Measurements from ENCODE around the gene RND1.
A peak's percentile ranks its signal among the peaks of the same experiment; 100 is the strongest.

The RND1 gene

DNA sequence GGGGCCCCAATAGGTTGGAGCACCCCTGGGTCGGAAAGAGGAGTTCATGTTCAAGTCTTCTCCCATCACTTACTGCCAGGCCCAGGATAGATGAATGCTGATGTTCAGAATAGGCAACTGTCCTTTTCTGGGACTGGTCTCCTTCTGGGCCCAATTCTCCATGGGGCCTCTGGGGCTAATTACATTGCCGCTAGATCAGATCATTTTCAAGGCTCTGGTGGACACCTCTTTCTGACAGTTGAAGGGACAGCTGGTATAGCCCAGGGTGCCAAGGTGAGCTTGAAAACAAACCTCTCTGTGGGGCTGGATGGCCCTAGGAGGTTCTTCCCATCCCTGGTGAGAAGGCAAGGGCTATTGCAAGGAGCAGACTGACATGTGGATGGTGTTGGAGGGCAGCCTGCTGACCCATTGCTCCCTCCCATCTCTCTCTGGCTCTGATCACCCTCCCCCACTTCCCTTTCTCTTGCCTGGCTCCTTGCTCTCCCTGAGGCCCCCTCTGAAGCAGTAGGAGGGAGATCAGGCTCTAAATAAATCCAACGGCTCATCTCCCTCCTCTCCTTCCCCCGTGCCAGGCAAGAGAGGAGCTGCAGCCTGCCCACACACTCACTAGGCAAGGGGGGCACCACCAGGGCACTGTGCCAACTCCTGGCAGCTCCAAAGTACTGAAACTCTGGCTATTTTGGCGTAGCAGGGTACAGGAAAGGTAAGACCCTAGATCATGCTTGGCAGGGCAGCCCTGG lies 45.5 kb downstream of the RND1 start:
- H3K4me3 ChIP-seq (replicated peaks; ENCODE audit: low read depth, low read length) = no peak overlapping the region

GRCh38 chr12:48818831-48819590 lies 46.7 kb downstream of the RND1 start:
- peaks cover 2% of the 10 kb centered on the region for H3K27me3 ChIP-seq (replicated peaks; ENCODE audit: control insufficient read depth, insufficient read depth, low read length)
- no peak for DNase-seq (ENCODE audit: extremely low read depth, insufficient read length)
- H3K36me3 ChIP-seq (ENCODE audit: control insufficient read depth, insufficient read depth, low read length) = no peaks in the 10 kb centered on the region

More for the DNA sequence above, 45.5 kb downstream of the RND1 start:
- TF ChIP-seq CTCF (IDR thresholded peaks at IDR 0.05; ENCODE audit: insufficient read depth, low read length, poor library complexity, severe bottlenecking) = no peak
- Histone ChIP-seq H3K27me3 (replicated peaks; ENCODE audit: control insufficient read depth, insufficient read depth, low read length) (peaks cover 2% of the 10 kb centered on the region), H3K36me3 (ENCODE audit: control insufficient read depth, insufficient read depth, low read length) (no peaks in the 10 kb centered on the region)
- no peak for DNase-seq (ENCODE audit: extremely low read depth, insufficient read length)

GRCh38 chr12:48817873-48818830 lies 47.5 kb downstream of the RND1 start, which contains the start of gene CACNB3:
Gene CACNB3 (plus strand): TSS chr12:48818496. CDS start chr12:48818930, 434 bp downstream.
- no peaks in the 10 kb centered on the region for H3K36me3 ChIP-seq (ENCODE audit: control insufficient read depth, insufficient read depth, low read length)
- peak; percentile 53 for DNase-seq (ENCODE audit: extremely low read depth, insufficient read length)
- no peak for TF ChIP-seq CTCF (IDR thresholded peaks at IDR 0.05; ENCODE audit: insufficient read depth, low read length, poor library complexity, severe bottlenecking)
- H3K4me3 ChIP-seq (replicated peaks; ENCODE audit: low read depth, low read length) = peak within 1 kb of the TSS; percentile 52
- H3K27me3 ChIP-seq (replicated peaks; ENCODE audit: control insufficient read depth, insufficient read depth, low read length) = peaks cover 2% of the 10 kb centered on the region

More at GRCh38 chr12:48818831-48819590, 46.7 kb downstream of the RND1 start:
- peak; percentile 29 for TF ChIP-seq CTCF (IDR thresholded peaks at IDR 0.05; ENCODE audit: insufficient read depth, low read length, poor library complexity, severe bottlenecking)
- peak overlapping the region; percentile 52 for H3K4me3 ChIP-seq (replicated peaks; ENCODE audit: low read depth, low read length)

DNA sequence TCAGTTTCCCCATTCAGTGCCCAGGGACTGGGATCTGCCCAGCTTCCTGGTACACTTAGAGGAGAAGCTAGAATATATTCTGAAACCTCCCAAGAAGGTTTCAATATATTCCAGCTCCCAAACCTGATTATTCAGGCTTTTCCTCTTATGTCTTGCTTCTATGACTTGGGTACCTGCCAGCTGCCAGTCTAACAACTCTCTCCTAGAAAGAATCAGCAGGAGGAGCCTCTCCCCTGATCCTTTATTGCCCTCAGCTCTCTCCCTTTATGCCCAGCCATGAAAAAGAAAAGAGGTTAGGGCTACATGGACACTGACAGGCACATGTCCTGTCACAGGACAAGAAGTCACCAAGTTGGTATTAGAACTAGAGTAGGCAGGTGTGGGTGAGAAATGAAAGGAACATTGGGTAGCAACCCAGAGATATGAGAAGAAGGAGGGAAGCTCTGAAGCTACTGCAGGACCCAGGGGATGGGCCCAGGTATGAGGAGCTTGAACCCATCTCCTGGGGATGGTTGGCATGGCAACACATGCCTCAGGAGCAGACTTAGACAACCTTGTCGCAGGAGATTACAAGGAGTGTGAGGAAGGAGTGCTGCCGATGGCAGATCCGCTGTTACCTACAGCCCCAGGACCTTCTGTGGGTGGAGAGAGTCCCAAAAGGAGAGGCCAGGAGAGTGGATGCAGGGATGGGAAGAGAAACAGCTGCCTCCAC lies 49.4 kb downstream of the RND1 start:
- Histone ChIP-seq H3K27me3 (replicated peaks; ENCODE audit: control insufficient read depth, insufficient read depth, low read length) (peaks cover 2% of the 10 kb centered on the region), H3K4me3 (replicated peaks; ENCODE audit: low read depth, low read length) (no peak overlapping the region; the same call in 1 of the 2 replicates), H3K36me3 (ENCODE audit: control insufficient read depth, insufficient read depth, low read length) (no peaks in the 10 kb centered on the region)
- no peak for DNase-seq (ENCODE audit: extremely low read depth, insufficient read length)
- no peak for TF ChIP-seq CTCF (IDR thresholded peaks at IDR 0.05; ENCODE audit: insufficient read depth, low read length, poor library complexity, severe bottlenecking)
